ENCODE results near the gene DARS2.

The DARS2 gene

DNA sequence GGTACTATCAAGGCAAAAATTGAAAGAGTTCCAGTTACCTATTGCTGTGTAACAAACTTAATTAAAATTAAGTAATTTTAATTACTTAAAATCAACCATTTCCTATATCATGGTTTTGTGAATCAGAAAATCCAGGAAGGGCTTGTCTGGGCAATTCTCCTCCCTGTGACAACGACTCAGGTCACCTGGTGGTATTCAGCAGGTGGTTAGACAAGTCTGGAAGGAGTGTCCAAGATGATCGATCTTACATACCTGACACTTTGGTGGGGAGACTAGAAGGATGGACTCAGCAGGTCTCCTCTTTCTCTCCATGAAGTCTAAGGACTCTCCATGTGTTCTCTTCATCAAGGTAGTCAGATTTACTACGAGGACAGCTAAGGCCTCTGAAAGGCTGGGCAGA is 69.7 kb downstream of the DARS2 start:
- TF ChIP-seq PAX5 (IDR thresholded peaks at IDR 0.05; ENCODE audit: insufficient read depth, low read length, severe bottlenecking): no peak
- TF ChIP-seq POLR2A (IDR thresholded peaks at IDR 0.05; ENCODE audit: low read depth, low read length): no peak
- no peak for TF ChIP-seq POU2F2 (IDR thresholded peaks at IDR 0.05; ENCODE audit: low read depth, low read length)
- no peak for TF ChIP-seq SPI1 (IDR thresholded peaks at IDR 0.05; ENCODE audit: low read depth, low read length)
- no peak for TF ChIP-seq POLR2AphosphoS5 (IDR thresholded peaks at IDR 0.05; ENCODE audit: low read depth, low read length)
- no peak for TF ChIP-seq TAF1 (IDR thresholded peaks at IDR 0.05; ENCODE audit: low read depth, low read length)
- FAIRE-seq (no peak), DNase-seq (ENCODE audit: insufficient read length, low spot score) (no peak)

DNA sequence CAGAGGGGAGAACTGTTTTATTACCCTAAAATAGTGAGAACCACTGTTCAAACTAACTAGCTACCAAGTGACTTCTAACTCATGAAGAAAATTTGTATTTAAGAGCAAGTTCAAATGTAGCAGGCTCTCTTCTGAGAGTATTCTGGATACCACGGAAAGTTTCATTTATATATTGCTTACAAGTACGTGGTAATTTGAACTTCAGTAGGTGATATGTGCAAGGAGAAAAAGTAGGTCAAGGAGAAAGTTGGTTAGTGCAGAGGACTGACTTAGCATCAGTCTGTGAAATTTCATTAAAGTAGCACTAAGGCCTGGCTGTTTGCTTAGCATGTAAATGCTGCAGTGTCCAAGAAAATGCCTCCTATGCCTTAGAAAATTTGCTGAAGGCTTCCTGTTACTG is 76.0 kb downstream of the DARS2 start:
- DNase-seq (ENCODE audit: insufficient read length, low spot score): no peak
- TF ChIP-seq TAF1 (IDR thresholded peaks at IDR 0.05; ENCODE audit: low read depth, low read length) (no peak), PAX5 (IDR thresholded peaks at IDR 0.05; ENCODE audit: insufficient read depth, low read length, severe bottlenecking) (no peak), SPI1 (IDR thresholded peaks at IDR 0.05; ENCODE audit: low read depth, low read length) (no peak), POLR2AphosphoS5 (IDR thresholded peaks at IDR 0.05; ENCODE audit: low read depth, low read length) (no peak), POU2F2 (IDR thresholded peaks at IDR 0.05; ENCODE audit: low read depth, low read length) (no peak), POLR2A (IDR thresholded peaks at IDR 0.05; ENCODE audit: low read depth, low read length) (no peak)
- FAIRE-seq: peak; percentile 23

DNA sequence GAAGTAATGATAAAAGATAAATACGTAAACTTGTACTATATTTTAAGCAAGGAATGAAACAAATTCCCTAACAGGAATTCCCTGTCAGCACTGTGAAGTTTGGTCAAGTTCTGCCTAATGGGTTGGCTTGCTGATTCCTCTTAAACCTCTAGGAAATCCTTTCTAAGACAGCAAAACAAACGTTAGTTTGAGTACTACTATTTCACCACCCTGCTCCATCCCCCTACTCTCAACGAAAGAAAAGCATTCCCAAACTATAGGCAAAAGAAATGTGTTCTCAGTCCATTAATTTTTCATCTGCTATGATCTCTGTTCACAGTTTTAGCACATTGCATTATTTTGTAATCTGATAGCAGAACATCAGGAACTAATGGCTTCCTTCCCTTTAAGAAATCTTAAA is 76.5 kb downstream of the DARS2 start:
- DNase-seq (ENCODE audit: insufficient read length, low spot score) (no peak), FAIRE-seq (no peak)
- TF ChIP-seq POLR2A (IDR thresholded peaks at IDR 0.05; ENCODE audit: low read depth, low read length): no peak
- TF ChIP-seq POLR2AphosphoS5 (IDR thresholded peaks at IDR 0.05; ENCODE audit: low read depth, low read length): no peak
- TF ChIP-seq POU2F2 (IDR thresholded peaks at IDR 0.05; ENCODE audit: low read depth, low read length): no peak
- TF ChIP-seq SPI1 (IDR thresholded peaks at IDR 0.05; ENCODE audit: low read depth, low read length): no peak
- TF ChIP-seq PAX5 (IDR thresholded peaks at IDR 0.05; ENCODE audit: insufficient read depth, low read length, severe bottlenecking): no peak
- no peak for TF ChIP-seq TAF1 (IDR thresholded peaks at IDR 0.05; ENCODE audit: low read depth, low read length)

DNA sequence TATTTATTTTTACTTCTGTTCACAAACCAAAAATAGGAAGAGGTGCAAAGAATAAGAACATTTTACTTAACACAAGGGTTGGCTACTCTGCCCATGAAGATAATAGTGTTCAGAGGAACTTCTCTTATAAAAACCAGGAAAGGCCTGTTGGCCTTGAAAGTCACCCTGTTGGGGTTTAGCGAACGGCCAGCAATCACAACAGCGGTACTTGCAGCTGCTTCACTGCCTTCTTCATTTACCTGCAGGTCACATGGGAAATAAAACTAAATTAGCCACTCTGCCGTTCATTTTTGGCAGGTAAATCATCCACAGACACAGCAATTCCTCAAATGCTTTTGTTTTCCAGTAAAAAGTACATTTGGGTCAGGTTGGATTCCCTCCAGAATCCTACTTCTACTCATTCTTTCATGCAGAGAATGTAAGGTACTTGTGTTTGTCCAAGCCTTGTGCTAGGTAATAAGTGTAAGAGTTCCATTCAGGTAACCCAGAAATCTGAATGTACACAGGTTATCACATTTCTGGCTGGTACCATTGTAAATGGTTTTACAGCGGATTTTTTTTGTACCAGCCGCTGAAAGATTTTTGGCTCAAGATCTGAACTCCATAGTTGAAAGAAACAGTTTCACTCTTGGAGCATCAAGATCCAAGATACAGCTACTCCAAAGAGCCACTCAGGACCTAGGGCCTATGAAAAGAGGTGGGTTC is 79.5 kb downstream of the DARS2 start:
- TF ChIP-seq TAF1 (IDR thresholded peaks at IDR 0.05; ENCODE audit: low read depth, low read length) (no peak), SPI1 (IDR thresholded peaks at IDR 0.05; ENCODE audit: low read depth, low read length) (no peak), POLR2A (IDR thresholded peaks at IDR 0.05; ENCODE audit: low read depth, low read length) (no peak), PAX5 (IDR thresholded peaks at IDR 0.05; ENCODE audit: insufficient read depth, low read length, severe bottlenecking) (no peak), POU2F2 (IDR thresholded peaks at IDR 0.05; ENCODE audit: low read depth, low read length) (no peak), POLR2AphosphoS5 (IDR thresholded peaks at IDR 0.05; ENCODE audit: low read depth, low read length) (no peak)
- FAIRE-seq (no peak), DNase-seq (ENCODE audit: insufficient read length, low spot score) (no peak)

Measured in GM12891 (cell line).